Brain microvascular endothelial cell (primary cell): Measurements from ENCODE around the gene TNFRSF18.

Experiments
- DNase-seq: peaks from one replicate; pipeline ENCODE4 v3.0.0-alpha.2; 2020
- H3K27ac ChIP-seq: fragments of 250-450 bp; sonication (Bioruptor Pico); 2 replicates; pipeline ENCODE4 v1.5.1; 2020; ENCODE audit warnings: mild to moderate bottlenecking, moderate library complexity
- H3K27me3 ChIP-seq: fragments of 250-450 bp; sonication (Bioruptor Pico); replicated peaks from 2 replicates; pipeline ENCODE4 v1.5.1; 2020; ENCODE audit warnings: mild to moderate bottlenecking
- H3K36me3 ChIP-seq: fragments of 250-450 bp; sonication (Bioruptor Pico); replicated peaks from 2 replicates; pipeline ENCODE4 v1.5.1; 2020; ENCODE audit warnings: mild to moderate bottlenecking
- H3K4me3 ChIP-seq: 2 replicates; pipeline ENCODE4 v1.5.1; 2011; ENCODE audit warnings: low read depth, mild to moderate bottlenecking, control low read depth, low read length, moderate library complexity
- CTCF ChIP-seq: IDR thresholded peaks from 2 replicates; pipeline ENCODE4 v1.5.1; 2011; ENCODE audit warnings: low read depth, mild to moderate bottlenecking, moderate library complexity, low read length, control low read depth, inconsistent platforms; ENCODE audit errors: missing control alignments
- in situ Hi-C: cut with HindIII; loops from 2 replicates; pipeline ENCODE4 v1.10.0; 2017; ENCODE audit warnings: low sequenced_read_pairs, low pct_ligation_motif_present

TNFRSF18 gene

GRCh38 chr1:1234180-1234808 lies 27.9 kb upstream of the TNFRSF18 start:
- no peak for TF ChIP-seq CTCF
- Histone ChIP-seq H3K27me3 (no peaks in the 10 kb centered on the region), H3K4me3 (no peak overlapping the region), H3K27ac (no peak overlapping the region), H3K36me3 (peaks cover 2% of the 10 kb centered on the region)
- in situ Hi-C loops = no loop called here
- no peak for DNase-seq

- no peak for DNase-seq
- TF ChIP-seq CTCF = no peak
- Histone ChIP-seq H3K27me3 (no peaks in the 10 kb centered on the region), H3K36me3 (peaks cover 2% of the 10 kb centered on the region), H3K4me3 (no peak overlapping the region), H3K27ac (no peak overlapping the region)
- in situ Hi-C loops = no loop called here
Observed at GRCh38 chr1:1233567-1233892, 27.1 kb upstream of the TNFRSF18 start.

DNA sequence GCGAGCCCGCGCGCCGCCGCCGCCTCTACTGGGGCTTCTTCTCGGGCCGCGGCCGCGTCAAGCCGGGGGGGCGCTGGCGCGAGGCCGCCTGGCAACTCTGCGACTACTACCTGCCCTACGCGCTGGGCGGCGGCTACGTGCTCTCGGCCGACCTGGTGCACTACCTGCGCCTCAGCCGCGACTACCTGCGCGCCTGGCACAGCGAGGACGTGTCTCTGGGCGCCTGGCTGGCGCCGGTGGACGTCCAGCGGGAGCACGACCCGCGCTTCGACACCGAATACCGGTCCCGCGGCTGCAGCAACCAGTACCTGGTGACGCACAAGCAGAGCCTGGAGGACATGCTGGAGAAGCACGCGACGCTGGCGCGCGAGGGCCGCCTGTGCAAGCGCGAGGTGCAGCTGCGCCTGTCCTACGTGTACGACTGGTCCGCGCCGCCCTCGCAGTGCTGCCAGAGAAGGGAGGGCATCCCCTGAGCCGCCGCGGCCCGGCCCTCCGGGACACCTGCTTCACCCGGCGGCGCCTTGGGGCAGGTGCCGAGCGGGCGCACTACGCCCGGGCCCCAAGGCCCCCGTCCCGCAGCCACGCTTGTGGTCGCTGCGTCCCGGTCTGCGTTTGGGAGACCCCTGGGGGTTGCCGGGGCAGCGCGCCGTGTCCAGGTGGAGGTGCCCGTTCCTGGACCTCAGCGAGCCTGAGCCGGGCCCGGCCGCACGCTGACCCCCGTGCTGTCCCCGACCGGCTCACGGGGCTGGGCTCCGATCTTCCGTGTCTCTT lies 26.6 kb upstream of the TNFRSF18 start:
- no peak for DNase-seq
- no peaks in the 10 kb centered on the region for H3K27me3 ChIP-seq
- H3K4me3 ChIP-seq = no peak overlapping the region
- H3K27ac ChIP-seq = no peak overlapping the region
- H3K36me3 ChIP-seq = peaks cover 5% of the 10 kb centered on the region
- in situ Hi-C loops = no loop called here
- TF ChIP-seq CTCF = no peak

- in situ Hi-C loops = no loop called here
- no peak for TF ChIP-seq CTCF
- Histone ChIP-seq H3K36me3 (peaks cover 12% of the 10 kb centered on the region), H3K4me3 (peak within 1 kb of the TSS; percentile 85), H3K27ac (peak within 1 kb of the TSS; percentile 83), H3K27me3 (no peaks in the 10 kb centered on the region)
- no peak for DNase-seq
Observed at GRCh38 chr1:1232208-1232795, 25.9 kb upstream of the TNFRSF18 start, which contains the start of gene B3GALT6. B3GALT6 (plus strand) TSS chr1:1232237; CDS start chr1:1232279, 42 bp downstream.

DNA sequence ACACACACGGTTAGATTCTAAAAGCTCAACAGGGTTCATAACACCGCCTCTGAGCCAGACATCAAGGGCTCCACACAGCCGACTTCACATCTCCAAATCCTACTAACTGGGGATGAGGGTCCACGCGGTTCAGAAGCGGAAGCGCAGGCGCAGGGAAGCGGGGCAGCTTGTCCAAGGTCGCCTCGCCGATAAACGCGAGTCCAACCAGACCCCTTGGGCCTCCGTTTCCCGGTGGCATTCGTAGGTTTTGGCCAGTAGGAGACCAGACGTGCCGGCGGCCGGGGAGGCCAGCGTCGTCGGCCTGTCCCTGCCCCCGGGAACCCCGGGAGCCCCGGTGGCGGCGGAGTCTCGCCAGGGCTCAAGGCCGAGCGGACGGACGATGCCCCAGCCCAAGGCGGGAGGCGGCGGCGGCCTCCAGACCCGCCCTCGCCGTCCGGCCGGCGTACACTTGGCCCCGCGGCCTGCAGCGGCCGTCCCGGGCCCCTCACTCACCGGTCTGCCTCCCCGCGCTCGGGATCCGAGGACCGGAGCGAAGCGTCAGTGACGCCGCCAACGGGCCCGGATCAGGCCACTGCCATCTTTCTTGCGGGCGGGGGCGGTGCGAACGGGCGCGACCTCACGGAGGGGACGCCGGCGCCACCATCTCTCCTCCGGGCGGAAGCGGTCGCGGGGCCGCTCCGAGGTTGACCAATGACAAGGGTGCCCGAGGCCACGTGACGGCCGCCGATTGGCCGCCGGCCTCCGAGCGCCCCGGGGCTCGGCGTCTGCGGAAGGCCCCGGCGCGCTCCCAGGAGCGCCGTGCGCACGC lies 25.2 kb upstream of the TNFRSF18 start, which contains the start of gene SDF4:
Gene SDF4 (minus strand): TSS at position 602 of the 808 bp plus-strand sequence. CDS start 3,229 bp downstream, outside the sequence.
- Histone ChIP-seq H3K27ac (peak within 1 kb of the TSS; percentile 83), H3K36me3 (peaks cover 16% of the 10 kb centered on the region), H3K27me3 (no peaks in the 10 kb centered on the region), H3K4me3 (peak within 1 kb of the TSS; percentile 85)
- TF ChIP-seq CTCF = no peak
- peak; percentile 91 for DNase-seq
- in situ Hi-C loops = no loop called here
